ENCODE data around the gene KLHL21. TPM values are rescaled to one million over a fixed set of nuclear protein-coding genes. Genes with fewer than 3 reads are reported as not detected.

The KLHL21 gene
- total RNA-seq, 1 donor from 2014 or later, result 42.3 TPM

DNA sequence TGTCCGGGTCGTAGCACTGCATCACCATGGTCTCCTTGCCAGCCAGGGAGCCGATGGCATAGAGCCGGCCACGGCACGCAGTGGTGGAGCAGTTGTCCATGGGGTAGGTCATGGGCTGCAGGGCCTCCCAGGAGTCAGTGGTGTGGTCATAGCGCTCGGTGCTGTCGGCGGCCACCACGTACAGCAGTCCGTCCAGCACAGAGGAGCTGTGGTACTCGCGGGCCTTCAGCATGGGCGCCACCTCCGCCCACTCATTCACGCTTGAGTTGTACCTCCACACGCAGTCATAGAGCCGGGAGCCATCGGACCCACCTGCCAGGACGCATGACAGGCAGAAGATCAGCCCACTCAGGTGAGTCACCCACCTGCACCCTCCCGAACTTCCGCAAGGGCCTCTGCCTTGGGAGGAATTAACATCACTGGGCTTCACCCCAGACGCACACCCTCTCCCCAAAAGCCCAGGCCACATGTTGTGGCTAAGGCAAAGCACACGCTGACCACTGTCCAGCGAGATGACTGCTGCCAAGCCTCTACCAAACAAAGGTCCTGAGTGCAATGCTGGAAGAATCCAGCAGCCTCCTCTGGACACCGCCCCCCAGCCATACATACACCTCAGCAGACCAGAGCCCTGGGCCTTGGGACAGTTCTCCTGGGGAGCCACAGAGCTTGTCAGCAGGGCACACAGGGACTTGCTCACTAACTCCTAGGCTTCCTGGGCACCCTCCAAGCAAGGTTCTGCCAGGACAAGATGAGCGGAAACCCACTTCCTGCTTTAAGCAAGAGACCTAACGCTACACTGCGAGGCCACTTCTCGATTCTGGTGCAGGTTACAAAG, 3.3 kb downstream of the KLHL21 start:
- no peak for DNase-seq (ENCODE audit: low read depth)
- H3K4me3 Mint-ChIP-seq (ENCODE audit: unreplicated experiment), result peak overlapping the region; percentile 71
- peaks cover 17% of the 10 kb centered on the region for H3K36me3 Mint-ChIP-seq (ENCODE audit: low read depth, unreplicated experiment)
- FAIRE-seq, result no peak
- peak overlapping the region; percentile 93 for H3K27ac Mint-ChIP-seq (ENCODE audit: unreplicated experiment)
- no peaks in the 10 kb centered on the region for H3K9me3 ChIP-seq (ENCODE audit: insufficient read depth, low read depth, low read length)
- H3K9me3 Mint-ChIP-seq (ENCODE audit: unreplicated experiment), result no peaks in the 10 kb centered on the region
- H2AFZ ChIP-seq (ENCODE audit: low read depth, low read length), result no peak overlapping the region
- peaks cover 23% of the 10 kb centered on the region for H3K36me3 ChIP-seq (ENCODE audit: insufficient read depth, low read length)
- H3K27me3 ChIP-seq (ENCODE audit: insufficient read depth, low read length), result no peaks in the 10 kb centered on the region
- H3K4me2 ChIP-seq (ENCODE audit: low read length), result peak overlapping the region; percentile 94
- H3K4me3 ChIP-seq (ENCODE audit: insufficient read depth, low read depth, low read length), result peak overlapping the region; percentile 48
- peak overlapping the region; percentile 35 for H3K9ac ChIP-seq (ENCODE audit: low read length)
- H3K4me1 ChIP-seq (ENCODE audit: insufficient read depth, low read length), result peaks cover 30% of the 10 kb centered on the region
- no peak overlapping the region for H3K27ac ChIP-seq (ENCODE audit: low read depth, low read length)
- H3K79me2 ChIP-seq (ENCODE audit: insufficient read depth, low read length), result peaks cover 77% of the 10 kb centered on the region
- peaks cover 16% of the 10 kb centered on the region for H3K4me1 Mint-ChIP-seq (ENCODE audit: low read depth, unreplicated experiment)
- H3K27me3 Mint-ChIP-seq (ENCODE audit: low read depth, unreplicated experiment), result no peaks in the 10 kb centered on the region
- TF ChIP-seq CTCF (IDR thresholded peaks at IDR 0.05; ENCODE audit: insufficient read depth, low read depth, low read length), result no peak
- no peak for TF ChIP-seq EZH2 (IDR thresholded peaks at IDR 0.05; ENCODE audit: insufficient read depth, low read length)
- peaks cover 75% of the 10 kb centered on the region for H4K20me1 ChIP-seq (ENCODE audit: insufficient read depth, low read length)

GRCh38 chr1:6597777-6598131, 4.9 kb downstream of the KLHL21 start:
- Histone ChIP-seq H3K27me3 (ENCODE audit: insufficient read depth, low read length) (no peaks in the 10 kb centered on the region), H4K20me1 (ENCODE audit: insufficient read depth, low read length) (peaks cover 91% of the 10 kb centered on the region), H3K36me3 (ENCODE audit: insufficient read depth, low read length) (peaks cover 35% of the 10 kb centered on the region), H2AFZ (ENCODE audit: low read depth, low read length) (no peak overlapping the region), H3K4me1 (ENCODE audit: insufficient read depth, low read length) (peaks cover 16% of the 10 kb centered on the region), H3K9ac (ENCODE audit: low read length) (no peak overlapping the region), H3K9me3 (ENCODE audit: insufficient read depth, low read depth, low read length) (no peaks in the 10 kb centered on the region), H3K4me2 (ENCODE audit: low read length) (no peak overlapping the region), H3K4me3 (ENCODE audit: insufficient read depth, low read depth, low read length) (no peak overlapping the region), H3K79me2 (ENCODE audit: insufficient read depth, low read length) (peaks cover 92% of the 10 kb centered on the region), H3K27ac (ENCODE audit: low read depth, low read length) (no peak overlapping the region)
- TF ChIP-seq EZH2 (IDR thresholded peaks at IDR 0.05; ENCODE audit: insufficient read depth, low read length) (no peak), CTCF (IDR thresholded peaks at IDR 0.05; ENCODE audit: insufficient read depth, low read depth, low read length) (no peak)
- DNase-seq (ENCODE audit: low read depth), result no peak
- no peak for FAIRE-seq
- no peaks in the 10 kb centered on the region for H3K9me3 Mint-ChIP-seq (ENCODE audit: unreplicated experiment)
- no peaks in the 10 kb centered on the region for H3K27me3 Mint-ChIP-seq (ENCODE audit: low read depth, unreplicated experiment)
- H3K36me3 Mint-ChIP-seq (ENCODE audit: low read depth, unreplicated experiment), result peaks cover 17% of the 10 kb centered on the region
- H3K4me1 Mint-ChIP-seq (ENCODE audit: low read depth, unreplicated experiment), result peaks cover 10% of the 10 kb centered on the region
- no peak overlapping the region for H3K27ac Mint-ChIP-seq (ENCODE audit: unreplicated experiment)
- H3K4me3 Mint-ChIP-seq (ENCODE audit: unreplicated experiment), result no peak overlapping the region

Measured in astrocyte (in vitro differentiated cells and primary cell).